Measurements from ENCODE around the gene SLC19A3.

DNA sequence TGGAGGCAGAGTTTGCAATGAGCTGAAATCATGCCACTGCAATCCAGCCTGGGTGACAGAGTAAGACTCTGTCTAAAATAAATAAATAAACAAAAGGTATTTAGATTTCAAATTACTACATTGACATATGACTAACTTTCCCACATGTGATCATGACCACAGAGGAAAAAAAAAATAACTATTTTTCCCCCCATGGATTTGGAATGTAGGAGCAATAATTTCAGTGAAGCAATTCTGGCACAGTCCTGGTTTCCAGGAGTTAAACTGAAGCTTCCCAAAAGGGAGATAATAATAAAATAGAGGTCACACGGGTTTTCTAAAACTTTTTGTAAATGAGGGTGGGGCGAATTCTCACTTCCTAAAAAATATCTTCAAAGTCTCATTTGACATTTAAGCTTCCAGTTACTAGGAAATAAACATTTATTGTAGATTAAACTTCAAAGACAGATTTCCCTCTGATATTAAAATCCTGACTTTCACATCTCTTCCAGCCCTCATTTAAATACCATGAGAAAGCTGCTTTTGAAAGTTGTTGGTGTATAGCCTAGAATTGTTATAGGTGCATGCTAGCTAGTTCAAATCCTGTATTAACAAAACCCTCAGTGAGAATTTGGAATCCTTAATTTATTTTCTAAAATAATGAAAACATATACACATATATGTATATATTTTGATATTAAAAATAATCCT, 20.7 kb downstream of the SLC19A3 start:
- no peak for TF ChIP-seq POLR2A (IDR thresholded peaks at IDR 0.05)
- TF ChIP-seq, protein P1, sequence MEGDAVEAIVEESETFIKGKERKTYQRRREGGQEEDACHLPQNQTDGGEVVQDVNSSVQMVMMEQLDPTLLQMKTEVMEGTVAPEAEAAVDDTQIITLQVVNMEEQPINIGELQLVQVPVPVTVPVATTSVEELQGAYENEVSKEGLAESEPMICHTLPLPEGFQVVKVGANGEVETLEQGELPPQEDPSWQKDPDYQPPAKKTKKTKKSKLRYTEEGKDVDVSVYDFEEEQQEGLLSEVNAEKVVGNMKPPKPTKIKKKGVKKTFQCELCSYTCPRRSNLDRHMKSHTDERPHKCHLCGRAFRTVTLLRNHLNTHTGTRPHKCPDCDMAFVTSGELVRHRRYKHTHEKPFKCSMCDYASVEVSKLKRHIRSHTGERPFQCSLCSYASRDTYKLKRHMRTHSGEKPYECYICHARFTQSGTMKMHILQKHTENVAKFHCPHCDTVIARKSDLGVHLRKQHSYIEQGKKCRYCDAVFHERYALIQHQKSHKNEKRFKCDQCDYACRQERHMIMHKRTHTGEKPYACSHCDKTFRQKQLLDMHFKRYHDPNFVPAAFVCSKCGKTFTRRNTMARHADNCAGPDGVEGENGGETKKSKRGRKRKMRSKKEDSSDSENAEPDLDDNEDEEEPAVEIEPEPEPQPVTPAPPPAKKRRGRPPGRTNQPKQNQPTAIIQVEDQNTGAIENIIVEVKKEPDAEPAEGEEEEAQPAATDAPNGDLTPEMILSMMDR (IDR thresholded peaks at IDR 0.05) = no peak

Measured in uterus (tissue), 2 donors.